Neural progenitor cell (in vitro differentiated cells): Measurements from ENCODE around the gene ALPK1.

Source experiments
- EZH2 ChIP-seq: fragments of 200-600 bp; sonication (generic); IDR thresholded peaks from 2 replicates; pipeline ENCODE4 v1.6.1; 2017; ENCODE audit warnings: antibody characterized with exemption, mild to moderate bottlenecking, moderate library complexity
- EZH2phosphoT487 ChIP-seq: fragments of 200-600 bp; sonication (generic); IDR thresholded peaks from 2 replicates; pipeline ENCODE4 v1.6.1; 2017; ENCODE audit warnings: antibody characterized with exemption
- TF ChIP-seq, protein P1 (sequence below): fragments of 200-600 bp; sonication (generic); IDR thresholded peaks from 2 replicates; pipeline ENCODE4 v1.5.1; 2017; ENCODE audit warnings: antibody characterized with exemption, mild to moderate bottlenecking

DNA sequence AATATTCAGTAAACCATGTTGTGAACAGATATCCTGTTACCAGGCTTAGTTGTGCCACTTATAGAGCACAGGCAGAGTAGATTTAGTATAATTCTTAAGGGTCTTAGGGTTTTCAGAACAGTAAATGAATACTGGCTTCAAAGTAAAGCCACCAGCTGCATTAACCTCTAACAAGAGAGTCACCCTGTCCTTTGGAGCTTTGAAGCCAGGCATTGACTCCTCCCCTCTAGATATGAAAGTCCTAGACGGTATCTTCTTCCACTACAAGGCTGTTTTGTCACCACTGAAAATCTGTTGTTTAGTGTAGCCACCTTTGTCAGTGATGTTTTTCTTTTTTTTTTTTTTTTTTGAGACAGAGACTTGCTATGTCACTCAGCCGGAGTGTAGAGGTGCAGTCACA lies 77.7 kb downstream of the ALPK1 start:
- TF ChIP-seq, protein P1, sequence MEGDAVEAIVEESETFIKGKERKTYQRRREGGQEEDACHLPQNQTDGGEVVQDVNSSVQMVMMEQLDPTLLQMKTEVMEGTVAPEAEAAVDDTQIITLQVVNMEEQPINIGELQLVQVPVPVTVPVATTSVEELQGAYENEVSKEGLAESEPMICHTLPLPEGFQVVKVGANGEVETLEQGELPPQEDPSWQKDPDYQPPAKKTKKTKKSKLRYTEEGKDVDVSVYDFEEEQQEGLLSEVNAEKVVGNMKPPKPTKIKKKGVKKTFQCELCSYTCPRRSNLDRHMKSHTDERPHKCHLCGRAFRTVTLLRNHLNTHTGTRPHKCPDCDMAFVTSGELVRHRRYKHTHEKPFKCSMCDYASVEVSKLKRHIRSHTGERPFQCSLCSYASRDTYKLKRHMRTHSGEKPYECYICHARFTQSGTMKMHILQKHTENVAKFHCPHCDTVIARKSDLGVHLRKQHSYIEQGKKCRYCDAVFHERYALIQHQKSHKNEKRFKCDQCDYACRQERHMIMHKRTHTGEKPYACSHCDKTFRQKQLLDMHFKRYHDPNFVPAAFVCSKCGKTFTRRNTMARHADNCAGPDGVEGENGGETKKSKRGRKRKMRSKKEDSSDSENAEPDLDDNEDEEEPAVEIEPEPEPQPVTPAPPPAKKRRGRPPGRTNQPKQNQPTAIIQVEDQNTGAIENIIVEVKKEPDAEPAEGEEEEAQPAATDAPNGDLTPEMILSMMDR = no peak
- TF ChIP-seq EZH2 (no peak), EZH2phosphoT487 (no peak)
